Right lobe of liver (tissue), 6 donors: Measurements from ENCODE around the gene BICRA. TPM values are rescaled to one million over a fixed set of nuclear protein-coding genes. Genes with fewer than 3 reads are reported as not detected.

Experiments
- ATAC-seq, 4 donors: fragments of 200-7000 bp; cut with Tn5 transposase; one replicate each; pipeline ENCODE4 v1.9.1; 2020; ENCODE audit warnings: mild to moderate bottlenecking in 4 of 4, moderate library complexity in 4 of 4
- DNase-seq, 3 donors: peaks; one replicate each; pipeline ENCODE4 v3.0.0-alpha.2; 2020
- H3K27ac ChIP-seq, 3 donors: fragments of 200-600 bp; one replicate each; pipeline ENCODE4 v1.8.0; 2022
- H3K27me3 ChIP-seq, 2 donors: fragments of 200-600 bp; one replicate each; pipeline ENCODE4 v1.8.0; 2022
- H3K36me3 ChIP-seq, 4 donors: fragments of 200-600 bp; sonication (generic) in 1 of 4; one replicate each; pipeline versions ENCODE4 v1.5.1 to v1.8.0; 2017 to 2022; ENCODE audit warnings: control low read depth in 1 of 4
- H3K4me1 ChIP-seq, 4 donors: fragments of 200-600 bp; sonication (generic) in 1 of 4; one replicate each; pipeline versions ENCODE4 v1.5.1 to v1.8.0; 2017 to 2022; ENCODE audit warnings: control low read depth in 1 of 4
- H3K4me3 ChIP-seq, 3 donors: fragments of 200-600 bp; one replicate each; pipeline ENCODE4 v1.8.0; 2022
- H3K9me3 ChIP-seq, 4 donors: fragments of 200-600 bp; sonication (generic) in 1 of 4; one replicate each; pipeline versions ENCODE4 v1.5.1 to v1.8.0; 2017 to 2022; ENCODE audit warnings: control low read depth in 1 of 4
- CTCF ChIP-seq, 4 donors: fragments of 200-600 bp in 3 of 4; fragments of 450-650 bp in 1 of 4; IDR thresholded peaks; one replicate each; pipeline versions ENCODE4 v1.5.1 to v1.8.0; 2016 to 2022; ENCODE audit warnings: antibody characterized with exemption in 4 of 4, mild to moderate bottlenecking in 2 of 4
- POLR2A ChIP-seq: fragments of 450-650 bp; IDR thresholded peaks from one replicate; pipeline ENCODE4 v1.6.1; 2017; ENCODE audit warnings: antibody characterized with exemption, mild to moderate bottlenecking
- WGBS: methylation state at CpG from one replicate; pipeline ENCODE4 v1.1.6; 2018; ENCODE audit warnings: low coverage, low lambda C conversion rate; ENCODE audit not compliant: insufficient coverage; ENCODE audit errors: missing lambda C conversion rate; 5-methylcytosine and 5-hydroxymethylcytosine counted together
- intact Hi-C, 2 donors: fragments of 100-400 bp; cut with DNase I; formaldehyde crosslinking; loops; one replicate each; pipeline versions ENCODE4 v1.11.2 to v1.14.1; 2022
- total RNA-seq, 6 experiments: library from RNA; depleted of rRNA in 2 of 6; stranded (reverse); fragments of >200 nt in 2 of 6; fragmentation: NEBNext Ultra II Directional in 3 of 6; extraction: Animal tissue kit (Norgen Biotek cat#: 25700) in 3 of 6; gene quantifications; one replicate each; pipeline versions ENCODE4 v1.1.0 to v1.2.4, GENCODE V29; 2016 to 2023
- donor health status: DM: no; HTN: yes; CAD: no.
- donor health status: DM: no; HTN: no; CAD: no.
- donor health status: DM: no; HTN: no; CAD: no.
- donor health status: DM: no; HTN: yes; CAD: no.
- donor health status: DM: no; HTN: yes; CAD: no.

BICRA gene
- total RNA-seq, 6 experiments from 2014 or later, result 3.7 to 7.3 (median 6.4) TPM

- no peak for ATAC-seq
- H3K4me3 ChIP-seq, result no peak overlapping the region
- intact Hi-C loops, result loop anchor here (10.0 kb wide), 2 partner anchors 156 to 166 kb away; no protein-coding TSS in a partner anchor
- H3K27me3 ChIP-seq, result no peaks in the 10 kb centered on the region
- 94% methylated on average over 2 of the region's 5 CpGs for WGBS
- peaks cover 0 to under 1% (median 0%) of the 10 kb centered on the region in 4 donors for H3K36me3 ChIP-seq
- no peaks in the 10 kb centered on the region for H3K9me3 ChIP-seq
- no peaks in the 10 kb centered on the region for H3K4me1 ChIP-seq
- H3K27ac ChIP-seq, result no peak overlapping the region
- DNase-seq, result no peak
- TF ChIP-seq POLR2A, result no peak
- TF ChIP-seq CTCF (IDR thresholded peaks at IDR 0.05), result no peak
Observed at GRCh38 chr19:47691090-47691489, 82.2 kb downstream of the BICRA start.

GRCh38 chr19:47691782-47692181 is 82.8 kb downstream of the BICRA start:
- Histone ChIP-seq H3K27ac (no peak overlapping the region), H3K4me3 (no peak overlapping the region), H3K36me3 (no peaks in the 10 kb centered on the region), H3K9me3 (no peaks in the 10 kb centered on the region), H3K27me3 (no peaks in the 10 kb centered on the region), H3K4me1 (no peaks in the 10 kb centered on the region)
- intact Hi-C loops, result loop anchor here (10.0 kb wide), 2 partner anchors 157 to 167 kb away; no protein-coding TSS in a partner anchor
- DNase-seq, result no peak
- TF ChIP-seq CTCF (IDR thresholded peaks at IDR 0.05), result no peak
- TF ChIP-seq POLR2A, result no peak
- ATAC-seq, result no peak
- WGBS, result 73% methylated on average over 7 of the region's 7 CpGs

DNA sequence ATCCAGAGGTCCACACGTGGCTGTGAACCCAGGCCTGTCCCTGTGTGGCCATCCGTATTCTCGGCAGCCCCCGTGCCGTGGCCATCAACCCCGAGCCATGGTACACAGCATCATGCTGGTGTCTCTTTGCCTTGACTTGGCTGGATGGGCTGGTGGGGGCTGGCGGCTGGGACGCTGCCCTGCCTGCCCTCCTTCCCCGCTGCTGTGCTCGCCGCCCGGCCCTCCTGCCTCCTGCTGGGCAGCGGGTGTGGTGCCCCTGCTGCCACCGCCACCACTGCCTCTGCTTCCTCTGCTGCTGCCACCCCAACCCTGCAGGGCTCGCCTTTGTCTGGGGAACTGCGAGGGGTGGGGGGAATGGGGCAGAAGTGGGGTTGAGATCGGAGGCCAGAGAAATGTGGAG is 84.6 kb downstream of the BICRA start:
- Histone ChIP-seq H3K4me3 (no peak overlapping the region), H3K36me3 (peaks cover 0 to 3% (median 0%) of the 10 kb centered on the region in 4 donors), H3K9me3 (no peaks in the 10 kb centered on the region), H3K27ac (no peak overlapping the region), H3K27me3 (no peaks in the 10 kb centered on the region), H3K4me1 (peaks cover 0 to 5% (median 0%) of the 10 kb centered on the region in 4 donors)
- TF ChIP-seq CTCF (IDR thresholded peaks at IDR 0.05) (no peak), POLR2A (no peak)
- WGBS, result 92% methylated on average over 4 of the region's 17 CpGs
- ATAC-seq, result no peak
- DNase-seq, result no peak
- intact Hi-C loops, result loop anchor here (10.0 kb wide), 2 partner anchors 159 to 169 kb away; no protein-coding TSS in a partner anchor

DNA sequence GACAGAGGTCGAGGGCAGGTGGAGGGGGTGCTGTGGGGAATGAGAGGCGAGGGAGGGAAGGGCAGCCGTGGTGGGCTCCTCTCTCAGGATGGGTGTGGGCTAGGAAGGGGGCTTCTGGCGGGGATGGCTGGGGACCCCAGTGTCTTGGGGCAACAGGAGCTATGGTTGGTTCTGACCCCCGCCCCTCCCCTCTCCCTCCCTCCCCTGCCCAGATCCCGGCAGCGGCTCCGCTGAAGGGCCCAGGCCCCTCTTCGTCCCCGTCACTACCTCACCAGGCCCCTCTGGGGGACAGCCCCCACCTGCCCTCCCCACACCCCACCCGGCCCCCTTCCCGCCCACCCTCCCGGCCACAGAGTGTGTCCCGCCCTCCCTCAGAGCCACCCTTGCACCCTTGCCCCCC is 85.0 kb downstream of the BICRA start:
- H3K27me3 ChIP-seq, result no peaks in the 10 kb centered on the region
- ATAC-seq (no peak), DNase-seq (no peak)
- TF ChIP-seq CTCF (IDR thresholded peaks at IDR 0.05) (no peak), POLR2A (no peak)
- H3K27ac ChIP-seq, result no peak overlapping the region
- no peak overlapping the region for H3K4me3 ChIP-seq
- intact Hi-C loops, result loop anchor here (10.0 kb wide), 2 partner anchors 159 to 169 kb away; no protein-coding TSS in a partner anchor
- H3K9me3 ChIP-seq, result no peaks in the 10 kb centered on the region
- 83% methylated on average over 1 of the region's 14 CpGs for WGBS
- peaks cover 0 to 5% (median 0%) of the 10 kb centered on the region in 4 donors for H3K4me1 ChIP-seq
- peaks cover 0 to 7% (median 0%) of the 10 kb centered on the region in 4 donors for H3K36me3 ChIP-seq
